Uterus (tissue), 2 donors: ENCODE data around the gene ZDHHC12.

Experiments used
- CTCF ChIP-seq, 4 experiments: fragments of 200-600 bp in 2 of 4; fragments of 450-650 bp in 2 of 4; sonication (generic) in 2 of 4; IDR thresholded peaks; one replicate each; pipeline ENCODE4 v1.5.1; 2016 to 2019; ENCODE audit warnings: antibody characterized with exemption in 4 of 4, mild to moderate bottlenecking in 2 of 4, moderate library complexity in 1 of 4
- POLR2A ChIP-seq, 2 donors: fragments of 450-650 bp; IDR thresholded peaks; one replicate each; pipeline ENCODE4 v1.6.1; 2016; ENCODE audit warnings: antibody characterized with exemption in 2 of 2, mild to moderate bottlenecking in 1 of 2, moderate library complexity in 1 of 2

GRCh38 chr9:128729302-128729701, 5.4 kb upstream of the ZDHHC12 start:
- TF ChIP-seq POLR2A (IDR thresholded peaks at IDR 0.05) (no peak), CTCF (IDR thresholded peaks at IDR 0.05) (no peak)
